Stimulated activated CD8-positive, alpha-beta memory T cell treated with anti-CD3 and anti-CD28 coated beads, Interleukin-12 subunit alpha, Interleukin-12 subunit beta, amount 100 ng/mL, for 24 hours (primary cell): Measurements from ENCODE around the gene PSMF1.

Experiments
- DNase-seq: peaks from one replicate; pipeline ENCODE4 v3.0.0-alpha.2; 2020; ENCODE audit errors: extremely low read depth

Gene PSMF1

DNA sequence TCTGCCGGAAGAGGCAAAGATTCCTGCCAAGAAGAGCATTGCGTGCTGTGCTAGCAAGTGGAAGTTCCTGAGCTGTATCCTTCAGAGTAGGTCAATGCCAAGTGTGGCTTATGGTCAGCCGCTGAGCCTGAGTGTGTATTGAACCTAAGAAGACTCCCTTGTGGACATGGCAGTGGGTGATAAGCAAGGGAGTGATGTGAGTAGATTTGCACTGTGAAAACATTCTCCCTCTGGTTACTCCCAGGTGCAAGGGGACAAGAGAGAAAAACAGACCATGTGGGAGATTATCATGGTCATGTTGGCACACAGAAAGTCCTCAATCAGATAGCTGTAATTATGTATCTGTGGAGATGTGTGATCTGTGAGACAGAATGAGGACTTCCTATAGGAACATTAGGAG lies 72.4 kb downstream of the PSMF1 start:
- DNase-seq = no peak

DNA sequence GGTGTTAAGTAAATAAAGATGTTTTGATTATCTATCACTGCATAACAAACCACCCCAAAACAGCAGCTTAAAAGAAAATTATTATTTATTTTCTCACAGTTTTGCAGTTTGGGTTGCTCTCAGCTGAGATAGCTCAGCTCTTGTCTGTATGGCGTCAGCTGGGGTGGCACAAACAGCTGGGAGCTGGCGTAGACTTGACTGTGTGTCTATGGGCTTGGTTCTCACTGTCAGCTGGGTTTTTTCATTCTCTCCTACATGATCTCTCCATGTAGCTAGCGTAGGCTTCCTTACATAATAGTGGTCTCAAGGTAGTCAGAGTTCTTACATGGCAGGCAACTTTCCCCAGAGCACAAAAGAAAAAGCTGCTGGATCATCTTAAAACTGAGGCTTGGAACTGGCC lies 72.9 kb downstream of the PSMF1 start:
- no peak for DNase-seq

DNA sequence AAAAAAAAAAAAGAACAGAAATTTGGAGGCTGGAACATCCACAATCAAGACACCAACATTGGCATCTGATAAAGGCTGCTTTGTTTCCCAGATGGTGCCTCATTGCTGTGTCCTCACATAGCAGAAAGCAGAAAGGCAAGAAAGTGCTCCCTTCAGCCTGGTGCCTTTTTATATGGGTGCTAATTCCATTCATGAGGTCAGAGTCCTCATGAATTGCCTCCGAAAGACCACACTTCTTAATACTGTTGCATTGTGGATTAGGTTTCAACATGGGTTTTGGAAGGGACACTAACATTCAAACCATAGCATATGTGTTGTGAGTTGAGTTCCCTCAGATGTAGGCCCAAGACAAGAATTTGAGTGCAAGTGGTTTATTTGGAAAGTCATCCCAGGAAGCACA lies 76.8 kb downstream of the PSMF1 start:
- no peak for DNase-seq

DNA sequence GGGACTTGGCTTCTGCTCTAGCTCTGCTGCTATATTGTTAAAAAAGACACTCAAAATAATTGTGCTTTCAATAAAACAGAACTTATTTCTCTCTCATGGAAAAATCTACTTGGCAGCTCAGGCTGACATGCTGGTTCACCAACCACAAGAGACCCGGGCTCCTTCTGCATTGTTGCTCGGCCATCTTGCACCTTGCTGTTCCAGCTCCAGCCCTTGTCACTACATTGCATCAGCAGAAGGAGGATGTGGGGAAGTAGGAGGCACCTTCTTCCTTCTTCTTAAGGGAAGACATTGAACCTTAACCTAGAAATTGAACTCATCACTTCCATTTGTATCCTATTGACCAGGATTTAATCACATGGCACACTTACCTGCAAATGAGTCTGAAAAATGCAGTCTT lies 78.2 kb downstream of the PSMF1 start:
- no peak for DNase-seq

DNA sequence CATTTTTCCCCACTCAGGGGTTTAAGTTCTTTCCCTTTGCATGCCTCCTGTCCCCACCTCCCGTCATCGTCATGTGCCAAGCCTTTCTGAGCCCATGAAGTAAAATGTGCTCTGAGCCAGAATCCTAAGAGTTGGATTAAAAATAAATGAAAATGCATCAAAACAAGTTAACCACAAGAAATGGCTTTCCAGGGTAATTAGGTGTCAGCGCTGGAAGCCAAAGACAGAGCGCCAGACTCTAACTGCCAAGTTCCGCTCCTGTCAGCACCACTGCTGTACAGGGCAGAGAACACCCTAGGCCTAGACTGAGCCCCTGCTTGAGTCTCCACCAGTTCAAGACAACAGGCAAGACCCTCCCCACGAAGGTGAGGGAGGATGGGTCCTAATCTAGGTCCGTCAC lies 79.4 kb downstream of the PSMF1 start:
- DNase-seq = no peak

DNA sequence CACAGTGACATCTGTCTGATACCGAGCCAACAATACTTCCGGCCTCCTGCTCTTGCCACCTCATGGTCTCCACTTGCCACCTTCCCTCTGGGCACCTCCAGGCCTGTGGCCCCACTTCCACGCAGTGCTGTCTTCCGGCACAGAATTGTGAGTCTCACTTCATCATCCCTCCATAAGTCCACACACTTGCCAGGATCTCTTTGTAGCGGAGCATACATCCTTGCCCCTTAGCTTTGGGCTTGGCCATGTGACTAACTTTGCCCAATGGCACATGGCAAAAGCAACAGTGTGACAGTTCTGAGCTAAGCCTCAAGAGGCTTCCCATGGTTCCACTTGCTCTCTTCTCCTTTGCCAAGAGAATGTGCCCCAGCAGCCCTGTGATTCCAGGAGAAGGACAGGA lies 80.3 kb downstream of the PSMF1 start:
- DNase-seq = no peak

DNA sequence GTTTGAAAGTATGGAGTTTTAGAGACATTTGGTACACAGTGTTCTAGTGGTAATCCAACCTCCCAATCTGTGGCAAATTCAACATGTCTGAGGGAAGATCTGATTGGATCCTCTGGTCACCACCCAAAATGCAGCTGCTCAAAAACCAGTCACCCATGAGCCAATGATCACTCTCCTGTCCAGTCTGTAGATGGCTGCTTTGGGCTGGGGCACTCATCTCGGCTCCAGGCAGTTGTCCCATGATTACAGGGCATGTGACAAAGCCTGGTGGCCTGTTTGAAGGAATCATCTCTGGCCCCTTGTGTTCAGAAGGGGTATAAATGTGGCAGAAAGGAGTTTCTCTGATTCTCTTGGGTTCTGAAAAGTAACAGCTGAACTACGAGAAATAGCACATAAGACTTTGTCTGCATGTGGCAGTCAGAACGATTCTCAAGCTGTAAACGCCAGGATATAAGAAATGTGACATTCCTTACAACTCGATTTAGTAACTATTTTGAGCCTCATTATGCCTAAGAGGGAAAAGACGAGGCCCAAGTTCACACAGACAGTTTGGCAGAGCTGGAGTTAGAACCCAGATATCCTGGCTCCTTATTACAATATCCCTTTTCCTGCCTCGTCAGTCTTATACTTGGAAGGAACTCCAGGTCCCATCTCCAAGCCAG lies 80.9 kb downstream of the PSMF1 start:
- no peak for DNase-seq

DNA sequence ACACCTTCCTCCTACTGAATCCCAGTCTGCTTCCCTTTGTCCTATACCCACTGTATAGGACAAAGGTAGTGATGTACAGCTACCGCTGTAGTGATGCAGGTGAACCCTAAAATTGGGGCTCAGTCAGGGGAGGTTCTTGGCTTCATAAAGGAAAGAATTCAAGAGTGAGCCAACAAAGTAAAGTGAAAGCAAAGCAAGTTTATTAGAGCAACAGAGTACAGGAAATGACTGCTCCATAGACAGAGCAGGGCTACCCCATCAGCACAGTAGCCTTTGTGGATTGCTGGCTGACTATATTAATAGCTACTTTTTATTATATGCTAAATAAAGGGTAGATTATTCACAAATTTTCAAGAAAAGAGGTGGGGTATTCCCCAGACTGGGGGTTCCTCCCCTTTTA lies 81.6 kb downstream of the PSMF1 start:
- DNase-seq = no peak

DNA sequence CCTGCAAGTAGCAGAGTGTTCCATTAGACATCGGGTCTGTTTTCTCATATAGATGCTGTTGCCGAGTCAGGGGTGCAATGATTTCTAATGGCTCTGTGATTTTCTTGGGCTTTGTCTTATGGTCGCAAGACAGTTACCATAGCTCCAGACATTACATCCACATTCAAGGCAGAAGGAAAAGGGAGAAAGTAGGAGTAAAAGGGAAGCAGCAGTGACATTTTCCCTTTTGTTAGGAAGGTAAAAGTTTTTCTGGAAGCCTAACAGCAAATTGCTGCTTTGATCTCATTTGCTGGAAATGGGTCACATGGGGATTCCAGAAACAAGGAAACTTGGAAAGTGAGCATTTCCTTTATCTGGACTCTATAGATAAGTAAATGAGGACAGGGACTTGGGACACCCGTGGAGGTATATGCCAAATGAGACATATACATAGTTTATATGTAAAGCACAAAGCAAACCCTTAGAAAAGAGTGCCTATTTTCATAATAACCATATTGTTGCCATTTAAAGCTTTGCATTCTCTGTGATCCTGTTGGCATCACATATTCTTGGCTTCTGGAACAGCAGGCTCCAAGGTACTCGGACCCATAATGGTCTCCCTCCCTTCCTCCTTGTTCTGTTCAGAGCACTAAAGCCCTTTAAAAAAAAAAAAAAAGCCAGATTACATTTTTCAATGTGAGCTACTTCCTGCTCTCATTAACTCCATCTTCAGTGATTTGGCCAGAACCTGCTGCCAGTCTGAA lies 84.5 kb downstream of the PSMF1 start, which contains the start of gene C20orf202:
Gene C20orf202, plus strand, starts transcription at position 693 of the 743 bp plus-strand sequence. CDS start 132 bp downstream, outside the sequence.
- DNase-seq = no peak

DNA sequence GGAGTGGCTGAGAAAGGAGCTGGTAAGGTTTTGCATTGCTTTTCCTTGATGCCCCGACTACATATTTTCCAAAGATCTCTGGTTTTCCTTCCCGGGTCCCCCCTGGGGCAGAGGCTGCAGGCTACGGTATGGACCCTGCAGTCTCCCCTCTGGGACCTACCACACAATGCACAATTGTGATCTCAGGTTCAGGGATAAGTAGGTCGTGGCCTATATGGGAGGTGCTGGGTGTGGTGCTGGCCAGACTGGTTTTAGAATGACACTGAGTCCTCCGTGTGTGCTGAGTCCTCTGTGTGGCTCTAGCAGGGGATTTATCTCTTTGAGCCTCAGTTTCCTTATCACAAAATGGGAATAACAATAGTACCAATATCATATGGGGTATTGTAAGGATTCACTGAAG lies 85.2 kb downstream of the PSMF1 start:
- no peak for DNase-seq

DNA sequence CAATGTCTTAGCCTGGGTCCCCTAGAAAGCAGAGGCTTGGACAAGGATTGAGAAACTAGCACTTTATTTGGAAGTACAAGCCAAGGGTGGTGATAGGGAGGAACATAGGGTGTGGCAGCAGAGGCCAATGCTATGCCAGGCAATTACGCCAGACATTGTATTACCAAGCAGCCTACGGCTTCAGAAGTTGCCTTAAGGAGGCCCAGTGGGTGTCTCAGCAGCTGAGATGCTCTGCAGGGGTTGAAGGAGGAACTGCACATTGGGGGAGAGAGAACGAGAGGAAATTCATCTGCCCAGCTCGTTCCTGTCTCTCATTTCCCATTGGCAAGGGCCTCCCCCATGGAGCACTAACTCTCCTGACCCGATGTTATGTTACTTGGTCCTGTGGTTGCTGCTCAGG lies 85.7 kb downstream of the PSMF1 start:
- DNase-seq = no peak

DNA sequence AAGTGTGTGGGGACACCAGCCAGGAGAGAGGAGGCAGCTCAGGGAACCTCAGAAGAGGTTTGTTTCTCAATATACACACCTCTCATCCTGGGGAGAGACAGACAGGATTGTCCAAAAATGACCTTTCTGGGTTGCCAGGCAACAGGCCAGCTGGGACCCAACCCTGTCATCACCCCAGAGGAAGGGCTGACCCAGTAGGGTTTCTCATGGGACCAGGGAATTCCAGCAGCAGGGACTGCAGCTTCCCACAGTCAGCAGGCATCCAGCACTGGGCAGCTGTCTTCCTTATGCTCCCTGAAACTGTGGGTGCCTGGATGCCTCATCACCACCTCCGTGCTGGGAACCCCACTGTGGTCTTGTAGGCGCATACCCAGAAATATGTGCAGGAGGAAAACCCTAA lies 86.2 kb downstream of the PSMF1 start:
- DNase-seq = no peak

DNA sequence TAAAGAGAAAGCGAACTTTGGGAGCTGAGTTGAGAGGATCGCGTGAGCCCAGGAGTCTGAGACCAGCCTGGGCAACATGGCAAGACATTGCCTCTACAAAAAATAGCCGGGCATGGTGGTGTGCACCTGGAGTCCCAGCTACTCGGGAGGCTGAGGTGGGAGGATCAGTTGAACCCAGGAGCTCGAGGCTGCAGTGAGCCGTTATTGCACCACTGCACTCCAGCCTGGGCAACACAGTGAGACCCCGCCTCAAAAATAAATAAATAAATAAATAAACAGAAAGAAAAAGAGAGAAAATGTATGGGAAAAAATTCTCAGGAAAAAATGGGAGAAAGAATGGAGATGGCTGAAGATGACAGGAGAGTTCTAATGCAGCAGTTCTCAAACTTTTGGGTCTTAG lies 87.4 kb downstream of the PSMF1 start:
- no peak for DNase-seq

DNA sequence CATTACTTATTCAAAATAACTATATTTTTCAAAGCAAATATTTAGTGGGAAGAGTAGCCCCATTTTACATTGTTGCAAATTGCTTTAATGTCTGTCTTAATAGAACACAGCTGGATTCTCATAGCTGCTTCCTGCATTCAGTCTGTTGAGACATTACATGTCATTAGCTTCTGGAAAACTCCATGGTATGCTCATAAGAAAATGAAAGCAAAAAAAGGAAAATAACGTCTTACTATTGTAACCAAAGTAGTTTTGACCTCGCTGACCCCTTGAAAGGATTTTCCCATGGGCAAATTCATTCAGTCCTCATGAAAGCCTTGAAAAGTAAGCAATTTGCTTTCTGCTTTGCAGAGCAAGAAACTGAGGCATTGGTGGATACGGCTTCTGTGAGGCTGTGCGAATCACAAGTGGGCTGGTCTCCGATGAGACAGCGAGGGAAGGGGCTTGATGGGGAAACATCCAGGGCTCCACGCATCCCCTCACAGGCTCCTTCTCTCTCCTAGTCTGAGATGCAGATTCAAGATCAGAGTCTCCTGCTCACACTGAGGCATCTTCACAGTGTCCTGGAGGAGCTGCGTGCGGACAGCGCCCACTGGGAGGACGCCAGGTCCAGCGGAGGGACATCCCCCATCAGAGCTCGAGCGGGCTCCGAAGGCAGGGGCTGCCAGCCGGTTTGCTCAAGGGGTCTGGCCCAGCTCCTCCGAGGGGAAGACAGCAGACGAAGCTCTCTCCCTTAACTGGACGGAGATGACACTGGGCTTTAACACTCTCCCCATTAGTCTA lies 88.2 kb downstream of the PSMF1 start:
- no peak for DNase-seq

DNA sequence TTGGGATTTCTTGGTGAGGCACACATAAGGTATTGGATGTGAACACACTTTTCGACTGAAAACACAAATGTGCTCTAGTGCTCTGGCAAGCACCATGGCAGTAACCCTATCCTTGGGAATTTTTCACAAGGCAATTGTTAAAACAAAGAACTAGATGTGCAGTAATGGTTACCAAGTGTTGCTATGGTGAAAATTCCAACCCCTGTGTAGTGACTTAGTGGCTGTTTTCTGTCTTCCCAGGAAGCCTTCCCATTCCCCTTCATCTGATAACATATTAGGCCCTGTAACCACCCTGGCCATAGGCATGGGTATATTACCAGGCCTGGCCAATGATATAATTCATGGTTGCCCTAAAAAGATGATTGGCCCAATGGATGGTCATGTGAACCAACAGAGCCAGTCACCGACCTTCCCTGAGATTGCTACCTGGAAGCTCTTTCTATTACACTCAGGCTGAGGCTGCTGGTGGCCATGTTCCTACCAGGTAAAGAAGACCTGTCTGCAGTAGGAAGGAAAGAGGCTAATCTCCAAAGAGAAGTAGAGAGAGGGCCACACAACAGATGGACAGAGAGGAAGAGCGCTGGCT lies 89.0 kb downstream of the PSMF1 start:
- no peak for DNase-seq

DNA sequence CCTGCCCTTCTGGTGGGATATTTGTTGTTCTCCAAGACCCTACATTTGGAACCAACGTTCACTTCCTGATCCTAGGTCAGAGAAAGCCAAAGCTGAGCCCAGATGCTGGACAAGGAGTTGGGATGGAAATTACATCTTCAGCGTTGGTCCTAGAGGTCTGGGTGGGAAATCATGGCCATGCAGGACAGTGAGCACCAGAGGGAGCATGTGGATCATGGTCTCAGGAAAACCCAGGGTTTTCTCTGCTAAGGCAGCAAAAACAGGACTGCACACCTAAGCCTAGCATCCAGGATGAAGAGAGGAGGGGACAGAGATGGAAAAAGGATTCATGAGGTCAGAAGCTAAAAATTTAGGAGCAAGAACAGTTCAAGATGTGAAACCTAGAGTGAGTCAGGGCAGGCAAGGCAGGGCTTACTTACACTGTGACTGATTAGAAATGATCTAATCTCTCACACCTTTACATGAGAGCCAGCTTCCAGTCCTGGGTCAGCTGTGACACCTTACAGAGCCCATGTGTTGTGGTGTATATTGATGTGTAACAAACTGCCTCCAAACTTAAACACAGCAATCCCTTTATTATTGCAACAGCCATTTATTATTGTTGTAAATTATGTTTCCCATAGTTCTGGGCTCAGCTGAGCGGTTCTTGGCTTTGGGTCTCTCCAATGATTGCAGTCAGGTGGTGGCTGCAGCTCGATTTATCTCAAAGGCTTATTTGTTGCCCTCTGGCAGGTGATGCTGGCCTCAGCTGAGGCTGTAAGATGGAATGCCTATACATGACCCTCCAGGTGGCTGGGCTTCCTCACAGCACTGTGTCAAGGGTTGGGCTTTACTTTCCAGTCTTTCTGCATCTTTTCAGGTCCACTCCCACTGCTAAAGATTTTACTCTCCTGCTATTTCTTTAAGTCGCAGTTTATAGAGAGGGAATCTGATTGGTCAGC lies 91.3 kb downstream of the PSMF1 start:
- no peak for DNase-seq

DNA sequence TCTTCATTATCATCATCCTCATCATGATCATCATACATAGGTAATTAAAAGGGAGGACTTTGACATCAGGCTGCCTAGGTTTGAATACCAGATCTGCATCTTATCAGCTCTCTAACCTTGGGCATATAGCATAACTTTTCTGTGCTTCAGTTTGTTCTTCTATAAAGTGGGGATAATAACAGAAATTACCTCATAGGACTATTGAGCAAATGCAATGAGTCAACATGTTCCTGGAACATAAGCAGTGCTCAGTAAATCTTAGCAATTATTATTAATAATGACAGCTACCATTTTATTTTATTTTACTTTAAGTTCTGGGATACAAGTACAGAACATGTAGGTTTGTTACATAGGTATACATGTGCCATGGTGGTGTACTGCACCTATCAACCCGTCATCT lies 92.1 kb downstream of the PSMF1 start:
- no peak for DNase-seq

DNA sequence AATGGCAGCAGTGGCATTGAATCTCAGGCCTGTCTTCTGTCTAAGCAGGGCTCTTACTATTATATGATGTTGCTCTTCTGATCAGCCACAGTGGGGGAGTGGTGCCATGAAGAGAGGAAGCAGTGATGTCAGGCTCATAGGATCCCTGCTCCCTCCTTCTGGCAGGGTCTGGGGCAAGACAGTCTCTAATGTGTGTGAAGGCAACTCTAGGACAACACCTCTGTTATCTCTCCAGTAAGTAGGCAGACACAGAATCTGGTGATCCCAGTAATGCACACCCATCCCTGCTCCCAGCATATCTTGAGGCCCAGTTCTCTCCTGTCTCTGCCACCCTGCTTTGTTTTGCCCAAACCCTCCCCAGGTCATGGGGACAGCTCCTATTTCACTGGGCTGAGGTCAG lies 93.6 kb downstream of the PSMF1 start:
- DNase-seq = no peak

DNA sequence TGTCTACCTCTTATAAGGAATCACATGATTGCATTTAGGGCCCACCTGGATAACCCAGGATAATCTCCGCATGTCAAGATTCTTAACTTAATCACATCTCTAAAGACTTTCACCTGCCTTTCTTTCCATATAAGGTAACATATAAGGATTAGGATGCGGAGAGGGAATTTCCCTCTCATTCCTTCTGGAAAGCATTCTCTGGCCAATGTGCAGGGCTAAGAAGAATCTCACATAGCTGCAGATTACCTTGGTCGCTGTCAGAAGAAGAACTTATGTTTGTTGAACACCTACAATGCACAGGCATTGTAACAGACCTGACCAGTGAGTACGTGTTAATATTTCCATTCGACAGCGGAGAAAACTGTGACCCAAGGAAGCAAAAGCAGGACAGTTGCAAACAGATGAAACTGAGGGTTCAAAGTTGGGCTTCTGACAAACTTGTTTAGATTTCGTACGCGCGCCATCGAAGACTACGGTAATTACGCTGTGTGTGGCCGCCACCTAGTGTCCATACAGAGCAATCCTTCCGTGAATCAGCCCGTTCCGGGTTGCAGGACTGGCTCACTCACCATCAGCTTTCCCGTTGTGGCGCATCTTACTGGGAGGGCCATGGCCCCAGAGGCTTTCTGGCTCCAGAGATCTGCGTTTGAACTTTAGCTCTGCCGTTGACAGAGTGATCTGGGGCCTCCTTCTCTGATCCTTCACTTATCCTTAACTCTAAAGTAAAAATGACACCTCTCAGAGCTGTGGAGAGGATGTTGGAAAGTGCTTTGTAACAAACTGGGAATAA lies 94.4 kb downstream of the PSMF1 start:
- DNase-seq = peak; percentile 38

DNA sequence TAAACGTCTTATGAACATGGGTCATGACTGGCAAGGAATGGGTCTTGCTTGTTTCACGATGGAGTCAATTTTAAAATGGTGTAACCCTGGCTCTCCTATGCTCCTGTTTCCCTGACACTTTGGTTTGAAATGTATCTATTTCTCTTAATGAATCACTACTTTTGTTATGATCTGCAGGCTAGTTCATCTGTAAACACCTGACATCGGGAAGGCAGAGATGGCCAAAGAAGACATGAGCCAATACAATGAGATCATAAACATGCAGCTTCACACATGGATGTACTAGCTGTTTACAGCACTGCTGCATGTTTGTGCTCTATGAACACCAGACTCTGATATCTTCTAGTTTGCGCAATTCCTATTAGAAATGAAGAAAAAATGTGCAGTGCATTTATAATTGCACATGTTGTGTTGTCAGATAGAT lies 96.4 kb downstream of the PSMF1 start:
- no peak for DNase-seq
